Measurements from ENCODE around the gene DLG2. TPM values are rescaled to one million over a fixed set of nuclear protein-coding genes. Genes with fewer than 3 reads are reported as not detected.
"Not testable (repeated sequence)": the region's sequence is repeated elsewhere in the genome, so short reads cannot be mapped to it uniquely, and the experiment has no call there.

Gene DLG2
- total RNA-seq, 1 donor from 2014 or later: 1.8 TPM

GRCh38 chr11:85247797-85248196 lies 379.3 kb downstream of the DLG2 start:
- Mint-ChIP-seq H3K4me1 (ENCODE audit: low read depth, unreplicated experiment) (no peaks in the 10 kb centered on the region), H3K27me3 (ENCODE audit: low read depth, unreplicated experiment) (no peaks in the 10 kb centered on the region), H3K27ac (ENCODE audit: unreplicated experiment) (no peak overlapping the region), H3K9me3 (ENCODE audit: unreplicated experiment) (no peaks in the 10 kb centered on the region), H3K4me3 (ENCODE audit: unreplicated experiment) (no peak overlapping the region), H3K36me3 (ENCODE audit: low read depth, unreplicated experiment) (no peaks in the 10 kb centered on the region)
- H3K9ac ChIP-seq (ENCODE audit: low read length): no peak overlapping the region
- no peaks in the 10 kb centered on the region for H4K20me1 ChIP-seq (ENCODE audit: insufficient read depth, low read length)
- H3K27ac ChIP-seq (ENCODE audit: low read depth, low read length): no peak overlapping the region
- DNase-seq (ENCODE audit: low read depth) (no peak), FAIRE-seq (no peak)
- no peak overlapping the region for H3K4me3 ChIP-seq (ENCODE audit: insufficient read depth, low read depth, low read length)
- H3K4me2 ChIP-seq (ENCODE audit: low read length): no peak overlapping the region
- H3K9me3 ChIP-seq (ENCODE audit: insufficient read depth, low read depth, low read length): no peaks in the 10 kb centered on the region
- H3K79me2 ChIP-seq (ENCODE audit: insufficient read depth, low read length): no peaks in the 10 kb centered on the region
- H2AFZ ChIP-seq (ENCODE audit: low read depth, low read length): no peak overlapping the region
- TF ChIP-seq EZH2 (IDR thresholded peaks at IDR 0.05; ENCODE audit: insufficient read depth, low read length): no peak
- TF ChIP-seq CTCF (IDR thresholded peaks at IDR 0.05; ENCODE audit: insufficient read depth, low read depth, low read length): no peak
- H3K4me1 ChIP-seq (ENCODE audit: insufficient read depth, low read length): no peaks in the 10 kb centered on the region
- H3K36me3 ChIP-seq (ENCODE audit: insufficient read depth, low read length): no peaks in the 10 kb centered on the region
- H3K27me3 ChIP-seq (ENCODE audit: insufficient read depth, low read length): no peaks in the 10 kb centered on the region

- H3K9me3 Mint-ChIP-seq (ENCODE audit: unreplicated experiment): no peaks in the 10 kb centered on the region
- no peak overlapping the region for H3K27ac ChIP-seq (ENCODE audit: low read depth, low read length)
- no peaks in the 10 kb centered on the region for H3K4me1 ChIP-seq (ENCODE audit: insufficient read depth, low read length)
- no peak for FAIRE-seq
- H3K4me2 ChIP-seq (ENCODE audit: low read length): no peak overlapping the region
- no peak for TF ChIP-seq CTCF (IDR thresholded peaks at IDR 0.05; ENCODE audit: insufficient read depth, low read depth, low read length)
- no peaks in the 10 kb centered on the region for H4K20me1 ChIP-seq (ENCODE audit: insufficient read depth, low read length)
- no peaks in the 10 kb centered on the region for H3K36me3 ChIP-seq (ENCODE audit: insufficient read depth, low read length)
- no peak overlapping the region for H3K4me3 ChIP-seq (ENCODE audit: insufficient read depth, low read depth, low read length)
- no peaks in the 10 kb centered on the region for H3K27me3 ChIP-seq (ENCODE audit: insufficient read depth, low read length)
- H3K4me1 Mint-ChIP-seq (ENCODE audit: low read depth, unreplicated experiment): no peaks in the 10 kb centered on the region
- H3K9ac ChIP-seq (ENCODE audit: low read length): no peak overlapping the region
- H3K27me3 Mint-ChIP-seq (ENCODE audit: low read depth, unreplicated experiment): no peaks in the 10 kb centered on the region
- no peaks in the 10 kb centered on the region for H3K36me3 Mint-ChIP-seq (ENCODE audit: low read depth, unreplicated experiment)
- H3K79me2 ChIP-seq (ENCODE audit: insufficient read depth, low read length): no peaks in the 10 kb centered on the region
- no peak overlapping the region for H2AFZ ChIP-seq (ENCODE audit: low read depth, low read length)
- H3K4me3 Mint-ChIP-seq (ENCODE audit: unreplicated experiment): no peak overlapping the region
- H3K27ac Mint-ChIP-seq (ENCODE audit: unreplicated experiment): no peak overlapping the region
- no peak for DNase-seq (ENCODE audit: low read depth)
- H3K9me3 ChIP-seq (ENCODE audit: insufficient read depth, low read depth, low read length): no peaks in the 10 kb centered on the region
These were observed 388.2 kb downstream of the DLG2 start for GRCh38 chr11:85238906-85239305.

- H3K9me3 ChIP-seq (ENCODE audit: insufficient read depth, low read depth, low read length); H3K27ac ChIP-seq (ENCODE audit: low read depth, low read length); H3K36me3 Mint-ChIP-seq (ENCODE audit: low read depth, unreplicated experiment); H2AFZ ChIP-seq (ENCODE audit: low read depth, low read length); H3K27me3 ChIP-seq (ENCODE audit: insufficient read depth, low read length); H3K9ac ChIP-seq (ENCODE audit: low read length); H3K9me3 Mint-ChIP-seq (ENCODE audit: unreplicated experiment); H3K4me1 ChIP-seq (ENCODE audit: insufficient read depth, low read length); FAIRE-seq; H3K36me3 ChIP-seq (ENCODE audit: insufficient read depth, low read length); H3K27ac Mint-ChIP-seq (ENCODE audit: unreplicated experiment); DNase-seq (ENCODE audit: low read depth); H4K20me1 ChIP-seq (ENCODE audit: insufficient read depth, low read length); H3K27me3 Mint-ChIP-seq (ENCODE audit: low read depth, unreplicated experiment); H3K4me3 ChIP-seq (ENCODE audit: insufficient read depth, low read depth, low read length); H3K4me2 ChIP-seq (ENCODE audit: low read length); H3K4me1 Mint-ChIP-seq (ENCODE audit: low read depth, unreplicated experiment); H3K79me2 ChIP-seq (ENCODE audit: insufficient read depth, low read length); H3K4me3 Mint-ChIP-seq (ENCODE audit: unreplicated experiment): not testable (repeated sequence)
These were observed 389.1 kb downstream of the DLG2 start for GRCh38 chr11:85238038-85238437.
